Bronchial epithelial cell (primary cell): Measurements from ENCODE around the gene SORCS2. TPM values are rescaled to one million over a fixed set of nuclear protein-coding genes. Genes with fewer than 3 reads are reported as not detected.

Source experiments
- DNase-seq: peaks from one replicate; pipeline ENCODE4 v3.0.0-alpha.2; 2010; ENCODE audit warnings: low read depth
- FAIRE-seq: peaks from 2 replicates; lab custom pipeline; 2011; peaks lifted over from hg19 to GRCh38; lab: Jason Lieb, UNC
- H3K27me3 ChIP-seq: 2 replicates; pipeline ENCODE4 v1.5.1; 2011; ENCODE audit warnings: low read length; ENCODE audit not compliant: control insufficient read depth, insufficient read depth
- H3K36me3 ChIP-seq: 2 replicates; pipeline ENCODE4 v1.5.1; 2011; ENCODE audit warnings: low read length; ENCODE audit not compliant: control insufficient read depth, insufficient read depth
- H3K4me3 ChIP-seq: 2 replicates; pipeline ENCODE4 v1.5.1; 2011; ENCODE audit warnings: mild to moderate bottlenecking, low read depth, low read length, control low read depth
- total RNA-seq: library from RNA; depleted of rRNA; stranded (reverse); fragments of >200 nt; gene quantifications from 2 replicates; pipeline ENCODE4 v1.2.1, GENCODE V29; 2014
- TF ChIP-seq, protein P1 (sequence below): IDR thresholded peaks from 2 replicates; pipeline ENCODE4 v1.5.1; 2011; ENCODE audit warnings: mild to moderate bottlenecking, moderate library complexity, low read length, control low read depth, inconsistent platforms; ENCODE audit not compliant: insufficient read depth, severe bottlenecking

Gene SORCS2
- total RNA-seq, 1 donor from 2014 or later = under 0.01 TPM

DNA sequence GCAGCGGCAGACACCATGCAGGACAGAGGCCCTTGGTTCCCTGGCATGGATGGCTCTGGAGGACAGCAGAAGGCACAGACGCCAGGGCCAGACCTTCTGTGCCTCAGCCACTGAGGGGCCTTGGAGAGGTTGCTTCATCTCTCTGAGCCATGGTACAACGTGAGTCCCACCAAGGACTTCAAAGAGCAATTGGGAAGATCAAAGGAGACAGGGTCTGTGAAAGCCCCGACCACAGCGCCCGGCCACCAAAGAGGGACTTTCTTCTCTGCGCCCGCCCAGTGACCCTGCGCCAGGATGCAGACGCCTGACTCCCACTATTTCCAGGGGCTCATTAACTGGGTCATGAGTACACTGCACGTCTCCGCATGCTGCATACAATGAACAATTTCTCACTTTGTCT lies 573.3 kb downstream of the SORCS2 start:
- Histone ChIP-seq H3K36me3 (peaks cover 31% of the 10 kb centered on the region), H3K4me3 (no peak overlapping the region), H3K27me3 (no peaks in the 10 kb centered on the region)
- DNase-seq = no peak
- TF ChIP-seq, protein P1, sequence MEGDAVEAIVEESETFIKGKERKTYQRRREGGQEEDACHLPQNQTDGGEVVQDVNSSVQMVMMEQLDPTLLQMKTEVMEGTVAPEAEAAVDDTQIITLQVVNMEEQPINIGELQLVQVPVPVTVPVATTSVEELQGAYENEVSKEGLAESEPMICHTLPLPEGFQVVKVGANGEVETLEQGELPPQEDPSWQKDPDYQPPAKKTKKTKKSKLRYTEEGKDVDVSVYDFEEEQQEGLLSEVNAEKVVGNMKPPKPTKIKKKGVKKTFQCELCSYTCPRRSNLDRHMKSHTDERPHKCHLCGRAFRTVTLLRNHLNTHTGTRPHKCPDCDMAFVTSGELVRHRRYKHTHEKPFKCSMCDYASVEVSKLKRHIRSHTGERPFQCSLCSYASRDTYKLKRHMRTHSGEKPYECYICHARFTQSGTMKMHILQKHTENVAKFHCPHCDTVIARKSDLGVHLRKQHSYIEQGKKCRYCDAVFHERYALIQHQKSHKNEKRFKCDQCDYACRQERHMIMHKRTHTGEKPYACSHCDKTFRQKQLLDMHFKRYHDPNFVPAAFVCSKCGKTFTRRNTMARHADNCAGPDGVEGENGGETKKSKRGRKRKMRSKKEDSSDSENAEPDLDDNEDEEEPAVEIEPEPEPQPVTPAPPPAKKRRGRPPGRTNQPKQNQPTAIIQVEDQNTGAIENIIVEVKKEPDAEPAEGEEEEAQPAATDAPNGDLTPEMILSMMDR = no peak
- no peak for FAIRE-seq

DNA sequence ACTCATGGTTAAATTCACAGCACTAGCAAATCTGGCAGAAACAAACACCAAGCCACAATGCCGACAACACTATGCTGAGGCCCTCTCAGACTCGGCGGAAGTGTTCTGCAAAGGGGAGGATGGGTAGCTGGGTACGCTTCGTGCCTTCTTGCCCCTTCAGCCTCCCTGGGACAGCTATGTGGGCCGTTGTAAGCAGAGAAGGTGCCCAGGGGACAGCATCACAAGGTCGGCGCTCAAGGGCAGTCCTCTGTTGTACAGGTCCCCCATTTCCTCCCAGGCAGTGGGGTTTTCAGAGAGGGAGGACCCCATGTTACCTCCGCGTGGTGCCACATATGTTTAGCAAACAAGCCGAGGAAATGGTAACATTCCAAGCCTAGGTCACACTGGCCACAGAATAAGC lies 573.7 kb downstream of the SORCS2 start:
- Histone ChIP-seq H3K27me3 (no peaks in the 10 kb centered on the region), H3K36me3 (peaks cover 31% of the 10 kb centered on the region), H3K4me3 (no peak overlapping the region)
- no peak for FAIRE-seq
- no peak for DNase-seq
- TF ChIP-seq, protein P1 = no peak

DNA sequence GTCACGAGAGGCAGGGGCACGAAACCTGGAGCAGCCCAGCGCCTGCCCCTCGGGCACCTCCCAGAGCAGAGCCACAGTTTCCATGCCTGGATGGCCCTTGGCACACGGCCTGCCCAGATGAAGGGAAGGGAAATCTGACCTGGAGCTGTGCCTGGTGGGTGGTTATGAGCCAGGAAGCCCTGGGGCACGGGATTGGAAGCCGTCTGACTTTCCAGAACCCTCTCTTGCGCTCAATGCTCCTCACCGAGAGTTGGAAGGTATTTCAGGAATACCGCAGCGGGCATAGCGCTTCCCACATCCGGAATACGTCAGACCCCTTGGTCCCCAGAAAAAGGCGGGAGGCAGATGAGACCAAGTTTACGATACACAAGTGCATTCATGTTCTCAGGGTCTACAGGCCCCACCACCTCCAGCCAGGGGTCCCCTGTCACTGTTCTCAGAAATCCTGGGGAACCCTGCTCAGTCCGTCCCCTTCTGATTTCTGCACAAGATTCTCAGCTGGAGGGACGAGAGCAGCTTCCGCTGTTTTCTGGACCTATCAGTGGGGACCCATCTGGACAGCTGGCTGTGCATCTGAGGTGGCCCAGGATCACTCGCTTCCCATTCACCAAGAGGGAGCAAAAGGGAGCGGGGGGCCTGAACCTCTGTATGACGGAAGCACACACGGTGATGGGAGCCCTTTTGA lies 574.5 kb downstream of the SORCS2 start:
- H3K27me3 ChIP-seq = no peaks in the 10 kb centered on the region
- TF ChIP-seq, protein P1 = no peak
- H3K4me3 ChIP-seq = no peak overlapping the region
- DNase-seq = no peak
- no peak for FAIRE-seq
- H3K36me3 ChIP-seq = peaks cover 35% of the 10 kb centered on the region

DNA sequence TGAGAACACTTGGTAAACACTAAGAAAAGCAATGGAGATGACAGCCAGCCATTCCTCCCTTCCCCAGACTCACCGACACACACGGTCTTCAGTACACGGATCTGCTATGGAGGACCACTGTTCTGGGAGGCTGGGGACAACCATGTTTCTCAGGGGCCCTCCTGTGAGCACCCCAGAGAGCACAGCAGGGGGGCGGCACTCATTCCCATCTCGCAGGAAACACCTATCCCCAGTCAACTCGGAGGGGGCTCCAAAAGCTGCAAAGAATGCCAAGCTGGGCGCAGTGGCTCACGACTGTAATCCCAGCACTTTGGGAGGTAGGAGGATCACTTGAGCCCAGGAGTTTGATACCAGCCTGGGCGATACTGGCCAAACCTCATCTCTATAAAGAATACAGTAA lies 575.2 kb downstream of the SORCS2 start:
- no peak for FAIRE-seq
- H3K4me3 ChIP-seq = no peak overlapping the region
- DNase-seq = no peak
- peaks cover 41% of the 10 kb centered on the region for H3K36me3 ChIP-seq
- TF ChIP-seq, protein P1 = no peak
- H3K27me3 ChIP-seq = no peaks in the 10 kb centered on the region

DNA sequence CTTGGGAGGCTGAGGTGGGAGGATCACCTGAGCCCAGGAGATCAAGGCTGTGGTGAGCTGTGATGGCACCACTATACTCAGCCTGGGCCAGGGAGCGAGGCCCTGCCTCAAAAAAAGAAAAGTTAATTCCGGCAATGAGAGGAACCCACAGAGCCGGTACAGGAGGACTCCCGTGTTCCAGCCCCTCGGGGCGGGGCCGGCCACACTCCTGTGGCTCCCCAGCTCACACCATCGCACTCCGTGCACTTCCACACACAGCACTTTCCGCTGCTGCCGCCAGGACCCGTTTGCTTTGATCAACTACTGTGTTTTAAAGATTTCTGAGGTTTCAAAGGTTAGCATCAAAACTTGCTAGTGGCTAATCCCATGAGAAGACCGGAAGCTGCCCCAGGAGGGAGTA lies 575.6 kb downstream of the SORCS2 start:
- H3K4me3 ChIP-seq = no peak overlapping the region
- no peak for FAIRE-seq
- peaks cover 43% of the 10 kb centered on the region for H3K36me3 ChIP-seq
- TF ChIP-seq, protein P1 = no peak
- H3K27me3 ChIP-seq = no peaks in the 10 kb centered on the region
- DNase-seq = no peak

DNA sequence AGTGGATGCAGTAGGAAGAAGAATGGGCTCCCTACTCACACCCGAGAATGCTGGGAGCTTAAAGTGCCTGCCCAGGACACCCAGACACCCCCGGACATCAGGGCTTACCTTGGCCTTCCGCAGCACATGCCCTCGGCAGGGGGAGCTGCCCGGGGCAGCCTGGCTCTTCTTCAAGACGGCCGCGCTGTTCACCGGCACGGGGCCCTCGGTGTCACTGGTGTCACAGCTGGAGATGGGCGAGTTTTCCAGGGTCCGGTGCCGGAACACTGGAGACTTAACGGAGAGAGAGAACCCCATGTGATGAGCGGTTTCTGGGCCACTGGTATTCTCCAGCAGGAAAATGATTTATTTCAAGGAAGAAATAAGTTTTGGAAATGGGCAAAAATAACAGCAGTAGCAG lies 576.4 kb downstream of the SORCS2 start:
- DNase-seq (no peak), FAIRE-seq (no peak)
- TF ChIP-seq, protein P1 = no peak
- no peak overlapping the region for H3K4me3 ChIP-seq
- no peaks in the 10 kb centered on the region for H3K27me3 ChIP-seq
- H3K36me3 ChIP-seq = peaks cover 37% of the 10 kb centered on the region
